Measurements from ENCODE around the gene PRR35.

PRR35 gene

GRCh38 chr16:565419-566330 lies 5.5 kb downstream of the PRR35 start:
- DNase-seq = no peak

- DNase-seq = peak; percentile 53
These were observed 6.5 kb downstream of the PRR35 start, which contains the start of gene NHLRC4 for GRCh38 chr16:566475-567372. Gene NHLRC4 (plus strand): TSS chr16:567005. CDS start chr16:568048, 1,043 bp downstream.

- no peak for DNase-seq
These were observed 7.4 kb downstream of the PRR35 start for GRCh38 chr16:567373-568256.

- no peak for DNase-seq
These were observed 8.4 kb downstream of the PRR35 start for GRCh38 chr16:568401-569258.

GRCh38 chr16:569445-570254 lies 9.5 kb downstream of the PRR35 start, which contains the start of gene PIGQ:
Gene PIGQ (plus strand): TSS chr16:569968. CDS start chr16:574075, 4,107 bp downstream.
- DNase-seq = peak; percentile 73

- no peak for DNase-seq
These were observed 12.9 kb downstream of the PRR35 start for GRCh38 chr16:572865-573650.

- no peak for DNase-seq
These were observed 14.0 kb downstream of the PRR35 start for GRCh38 chr16:574021-574760.

GRCh38 chr16:575354-576196 lies 15.4 kb downstream of the PRR35 start:
- DNase-seq = no peak

- no peak for DNase-seq
These were observed 16.1 kb downstream of the PRR35 start for GRCh38 chr16:576197-576822.

- no peak for DNase-seq
These were observed 16.6 kb downstream of the PRR35 start for GRCh38 chr16:576823-577201.

- no peak for DNase-seq
These were observed 17.6 kb downstream of the PRR35 start for GRCh38 chr16:577796-578195.

GRCh38 chr16:578232-578869 lies 18.2 kb downstream of the PRR35 start:
- no peak for DNase-seq

- peak; percentile 75 for DNase-seq
These were observed 18.7 kb downstream of the PRR35 start for GRCh38 chr16:578870-579405.

- no peak for DNase-seq
These were observed 20.1 kb downstream of the PRR35 start for GRCh38 chr16:580141-580945.

GRCh38 chr16:580946-581498 lies 20.8 kb downstream of the PRR35 start:
- DNase-seq = no peak

Measured in CD4-positive, alpha-beta T cell treated with Interleukin-21 for 1 hour (primary cell).